Ascending aorta (tissue), 2 donors: ENCODE results near the gene MSTN. TPM values are rescaled to one million over a fixed set of nuclear protein-coding genes. Genes with fewer than 3 reads are reported as not detected.
A peak's percentile ranks its signal among the peaks of the same experiment; 100 is the strongest.
"Not testable (repeated sequence)": the region's sequence is repeated elsewhere in the genome, so short reads cannot be mapped to it uniquely, and the experiment has no call there.

Experiments
- DNase-seq, 2 donors: peaks; one replicate each; pipeline ENCODE4 v3.0.0-alpha.2; 2019; ENCODE audit warnings: low spot score in 2 of 2
- H3K27ac ChIP-seq, 2 donors: fragments of 200-600 bp; sonication (generic); one replicate each; pipeline ENCODE4 v1.5.1; 2016 to 2017; ENCODE audit warnings: mild to moderate bottlenecking in 1 of 2
- H3K27me3 ChIP-seq: fragments of 200-600 bp; sonication (generic); one replicate; pipeline ENCODE4 v1.5.1; 2017
- H3K36me3 ChIP-seq, 2 donors: fragments of 200-600 bp; sonication (generic); one replicate each; pipeline ENCODE4 v1.5.1; 2016
- H3K4me1 ChIP-seq, 2 donors: fragments of 200-600 bp; sonication (generic); one replicate each; pipeline ENCODE4 v1.5.1; 2016 to 2017; ENCODE audit warnings: mild to moderate bottlenecking in 1 of 2
- H3K4me3 ChIP-seq, 2 donors: fragments of 200-600 bp; sonication (generic); one replicate each; pipeline ENCODE4 v1.5.1; 2016 to 2017; ENCODE audit warnings: mild to moderate bottlenecking in 1 of 2
- H3K9me3 ChIP-seq, 2 donors: fragments of 200-600 bp; sonication (generic); one replicate each; pipeline ENCODE4 v1.5.1; 2016
- CTCF ChIP-seq, 3 experiments: fragments of 200-600 bp in 2 of 3; fragments of 450-650 bp in 1 of 3; sonication (generic) in 2 of 3; IDR thresholded peaks; one replicate each; pipeline ENCODE4 v1.5.1; 2016 to 2019; ENCODE audit warnings: antibody characterized with exemption in 3 of 3, mild to moderate bottlenecking in 1 of 3, moderate library complexity in 1 of 3
- intact Hi-C: fragments of 100-400 bp; cut with DNase I; formaldehyde crosslinking; loops from one replicate; pipeline ENCODE4 v1.15.1; 2023
- total RNA-seq: library from RNA; depleted of rRNA; stranded (reverse); fragments of >200 nt; gene quantifications from one replicate; pipeline ENCODE4 v1.1.0, GENCODE V29; 2016

The MSTN gene
- total RNA-seq, 1 donor from 2014 or later = not detected

- Histone ChIP-seq H3K4me3 (no peak overlapping the region), H3K27ac (no peak overlapping the region), H3K27me3 (no peaks in the 10 kb centered on the region), H3K4me1 (no peaks in the 10 kb centered on the region), H3K36me3 (no peaks in the 10 kb centered on the region), H3K9me3 (no peaks in the 10 kb centered on the region)
- intact Hi-C loops = no loop called here
- DNase-seq = no peak
- TF ChIP-seq CTCF (IDR thresholded peaks at IDR 0.05) = no peak
Observed at GRCh38 chr2:190031969-190032618, 30.4 kb downstream of the MSTN start.

- no peaks in the 10 kb centered on the region for H3K27me3 ChIP-seq
- H3K27ac ChIP-seq = no peak overlapping the region
- no peaks in the 10 kb centered on the region for H3K36me3 ChIP-seq
- no peaks in the 10 kb centered on the region for H3K9me3 ChIP-seq
- no peak for DNase-seq
- TF ChIP-seq CTCF (IDR thresholded peaks at IDR 0.05) = peak in 2 of 3 experiments; percentile 22 to 41
- no peak overlapping the region for H3K4me3 ChIP-seq
- intact Hi-C loops = no loop called here
- H3K4me1 ChIP-seq = no peaks in the 10 kb centered on the region
Observed at GRCh38 chr2:190023860-190024259, 38.7 kb downstream of the MSTN start.

GRCh38 chr2:190020720-190021119 lies 41.8 kb downstream of the MSTN start:
- no peak for TF ChIP-seq CTCF (IDR thresholded peaks at IDR 0.05)
- Histone ChIP-seq H3K4me3 (no peak overlapping the region), H3K27ac (no peak overlapping the region), H3K9me3 (peaks cover 0 to 7% of the 10 kb centered on the region in 2 donors), H3K4me1 (no peaks in the 10 kb centered on the region), H3K36me3 (no peaks in the 10 kb centered on the region), H3K27me3 (no peaks in the 10 kb centered on the region)
- intact Hi-C loops = no loop called here
- no peak for DNase-seq

GRCh38 chr2:190017837-190018236 lies 44.7 kb downstream of the MSTN start:
- no peak overlapping the region for H3K27ac ChIP-seq
- H3K9me3 ChIP-seq = peaks cover 0 to 7% of the 10 kb centered on the region in 2 donors
- H3K36me3 ChIP-seq = no peaks in the 10 kb centered on the region
- no peak overlapping the region for H3K4me3 ChIP-seq
- intact Hi-C loops = no loop called here
- H3K27me3 ChIP-seq = no peaks in the 10 kb centered on the region
- no peaks in the 10 kb centered on the region for H3K4me1 ChIP-seq
- no peak for TF ChIP-seq CTCF (IDR thresholded peaks at IDR 0.05)
- DNase-seq = no peak

- intact Hi-C loops, H3K27ac ChIP-seq, H3K36me3 ChIP-seq, H3K4me3 ChIP-seq, H3K27me3 ChIP-seq, DNase-seq, H3K4me1 ChIP-seq: not testable (repeated sequence)
- peaks cover 0 to 11% of the 10 kb centered on the region in 2 donors for H3K9me3 ChIP-seq
Observed at GRCh38 chr2:190015969-190016368, 46.6 kb downstream of the MSTN start.
